Inferior parietal cortex (tissue), 1 donor: ENCODE results near the gene PHETA1.
A peak's percentile ranks its signal among the peaks of the same experiment; 100 is the strongest.

Source experiments
- DNase-seq: peaks from one replicate; pipeline ENCODE4 v3.0.0-alpha.2; 2016; ENCODE audit errors: extremely low spot score

Gene PHETA1

GRCh38 chr12:111322336-111323250 lies 46.3 kb downstream of the PHETA1 start:
- DNase-seq: no peak

DNA sequence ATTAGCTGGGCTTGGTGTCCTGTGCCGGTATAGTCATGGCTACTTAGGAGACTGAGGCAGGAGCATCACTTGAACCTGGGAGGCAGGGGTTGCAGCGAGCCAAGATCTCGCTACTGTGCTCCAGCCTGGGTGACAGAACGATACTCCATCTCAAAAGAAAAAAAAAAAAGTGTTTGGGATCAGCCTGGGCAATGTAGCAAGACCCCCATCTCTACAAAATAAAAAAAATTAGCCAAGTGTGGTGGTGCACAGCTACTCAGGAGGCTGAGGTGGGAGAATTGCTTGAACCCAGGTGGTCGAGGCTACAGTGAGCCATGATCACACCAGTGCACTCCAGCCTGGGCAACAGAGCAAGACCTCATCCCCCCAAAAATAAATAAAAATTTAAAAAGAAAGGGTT lies 47.6 kb downstream of the PHETA1 start:
- DNase-seq: no peak

- DNase-seq: no peak
These were observed 48.4 kb downstream of the PHETA1 start for GRCh38 chr12:111320258-111321050.

DNA sequence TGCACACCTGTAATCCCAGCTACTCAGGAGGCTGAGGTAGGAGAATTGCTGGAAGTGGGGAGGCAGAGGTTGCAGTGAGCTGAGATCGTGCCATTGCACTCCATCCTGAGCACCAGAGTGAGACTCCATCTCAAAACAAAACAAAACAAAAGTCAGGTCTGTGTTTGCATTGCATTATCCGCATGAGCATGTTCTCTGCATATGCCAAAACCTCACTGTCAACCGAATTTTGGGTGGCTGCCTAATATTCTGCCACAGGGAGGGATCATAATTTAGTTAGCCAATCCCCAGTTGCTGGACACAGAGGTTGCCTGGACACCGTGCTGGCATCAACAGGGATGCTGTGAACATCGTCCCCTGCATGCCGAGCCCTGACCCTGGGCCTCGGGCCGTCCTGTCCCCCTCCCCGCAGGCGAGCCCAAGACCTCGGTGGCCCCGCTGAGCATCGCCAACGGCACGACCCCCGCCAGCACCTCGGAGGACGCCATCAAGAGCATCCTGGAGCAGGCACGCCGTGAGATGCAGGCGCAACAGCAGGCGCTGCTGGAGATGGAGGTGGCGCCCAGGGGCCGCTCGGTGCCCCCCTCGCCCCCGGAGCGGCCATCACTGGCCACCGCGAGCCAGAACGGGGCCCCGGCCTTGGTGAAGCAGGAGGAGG lies 49.2 kb downstream of the PHETA1 start:
- DNase-seq: no peak

- no peak for DNase-seq
These were observed 50.4 kb downstream of the PHETA1 start for GRCh38 chr12:111318450-111318849.

DNA sequence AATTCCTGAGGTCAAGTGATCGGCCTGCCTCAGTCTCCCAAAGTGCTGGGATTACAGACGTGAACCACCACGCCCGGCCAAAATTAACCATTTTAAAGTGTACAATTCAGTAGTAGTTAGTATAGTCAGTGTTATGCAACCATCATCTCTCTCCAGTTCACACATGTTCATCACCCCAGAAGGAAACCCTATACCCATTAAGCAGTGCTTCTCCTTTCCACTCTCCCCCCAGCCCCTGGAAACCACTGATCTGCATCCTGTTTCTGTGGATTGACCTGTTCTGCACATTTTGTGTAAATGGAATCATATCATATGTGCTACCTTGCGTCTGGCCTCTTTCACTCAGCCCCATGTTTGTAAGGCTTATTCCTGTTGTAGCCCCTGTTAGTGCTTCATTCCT lies 52.2 kb downstream of the PHETA1 start:
- DNase-seq: no peak

- DNase-seq: no peak
These were observed 53.8 kb downstream of the PHETA1 start for GRCh38 chr12:111314953-111315539.

GRCh38 chr12:111313833-111314259 lies 55.0 kb downstream of the PHETA1 start:
- peak; percentile 83 for DNase-seq

DNA sequence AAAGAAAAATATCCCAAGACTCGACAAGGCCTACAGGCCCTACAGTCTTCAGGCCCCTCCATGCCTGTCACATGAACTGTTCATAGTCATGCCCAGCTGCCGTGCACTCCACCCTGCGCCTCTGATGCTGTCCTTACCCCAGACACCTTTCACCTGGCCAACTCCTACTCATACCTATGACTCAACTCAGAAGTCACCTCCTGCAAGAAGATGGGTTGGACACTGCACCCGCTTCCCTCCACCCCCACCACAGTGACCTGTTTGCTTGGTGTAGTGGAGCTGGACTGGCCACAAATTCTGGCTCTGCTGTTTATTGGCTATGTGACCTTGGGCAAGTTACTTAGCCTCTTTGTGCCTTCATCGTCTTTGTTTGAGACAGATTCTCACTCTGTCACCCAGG lies 56.2 kb downstream of the PHETA1 start:
- no peak for DNase-seq

GRCh38 chr12:111312016-111312415 lies 56.9 kb downstream of the PHETA1 start:
- DNase-seq: no peak

- no peak for DNase-seq
These were observed 57.9 kb downstream of the PHETA1 start for GRCh38 chr12:111311011-111311410.
